WI38 (cell line): ENCODE data around the gene FAM120B.
"Not testable (repeated sequence)": the region's sequence is repeated elsewhere in the genome, so short reads cannot be mapped to it uniquely, and the experiment has no call there.

Experiments used
- H3K4me3 ChIP-seq: 2 replicates; pipeline ENCODE4 v1.5.1; 2011; ENCODE audit warnings: low read depth, mild to moderate bottlenecking, control low read depth, low read length
- TF ChIP-seq, protein P1 (sequence below): IDR thresholded peaks from 2 replicates; pipeline ENCODE4 v1.5.1; 2012; ENCODE audit warnings: low read depth, mild to moderate bottlenecking, control low read depth, low read length

The FAM120B gene

DNA sequence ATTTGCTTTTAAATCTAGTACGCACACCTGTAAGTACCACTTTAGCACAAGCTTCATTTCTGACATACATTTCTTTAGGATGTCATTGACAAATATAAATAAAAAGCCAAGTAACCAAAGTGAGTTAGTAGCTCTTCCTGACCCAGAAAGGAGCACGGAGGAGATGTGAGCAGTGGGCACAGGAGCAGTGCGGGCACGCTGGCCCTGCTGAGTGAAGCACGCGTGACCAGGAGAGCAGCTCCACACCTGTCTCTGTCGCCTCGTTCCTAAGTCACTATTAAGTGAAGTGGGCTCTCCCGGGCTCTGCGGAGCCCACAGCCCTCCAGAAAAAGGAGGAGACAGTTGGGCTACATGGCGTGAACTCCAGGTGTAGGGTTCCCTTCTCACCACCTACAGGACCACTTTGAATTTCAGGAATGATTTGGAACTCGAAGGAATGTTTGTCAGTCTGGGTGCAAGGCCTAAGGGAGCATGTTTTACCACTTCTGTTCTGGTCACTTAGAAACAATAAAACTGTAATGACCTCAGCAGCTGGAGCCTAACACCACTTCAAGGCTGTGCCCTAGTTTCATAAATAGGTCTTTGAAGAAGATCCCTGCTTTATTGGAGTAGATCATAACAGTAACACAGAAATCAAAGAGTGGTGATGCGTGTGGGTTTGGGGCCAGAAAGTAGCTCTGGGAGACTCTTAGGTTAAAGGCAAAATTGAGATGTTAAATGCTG lies 95.9 kb downstream of the FAM120B start:
- TF ChIP-seq, protein P1, sequence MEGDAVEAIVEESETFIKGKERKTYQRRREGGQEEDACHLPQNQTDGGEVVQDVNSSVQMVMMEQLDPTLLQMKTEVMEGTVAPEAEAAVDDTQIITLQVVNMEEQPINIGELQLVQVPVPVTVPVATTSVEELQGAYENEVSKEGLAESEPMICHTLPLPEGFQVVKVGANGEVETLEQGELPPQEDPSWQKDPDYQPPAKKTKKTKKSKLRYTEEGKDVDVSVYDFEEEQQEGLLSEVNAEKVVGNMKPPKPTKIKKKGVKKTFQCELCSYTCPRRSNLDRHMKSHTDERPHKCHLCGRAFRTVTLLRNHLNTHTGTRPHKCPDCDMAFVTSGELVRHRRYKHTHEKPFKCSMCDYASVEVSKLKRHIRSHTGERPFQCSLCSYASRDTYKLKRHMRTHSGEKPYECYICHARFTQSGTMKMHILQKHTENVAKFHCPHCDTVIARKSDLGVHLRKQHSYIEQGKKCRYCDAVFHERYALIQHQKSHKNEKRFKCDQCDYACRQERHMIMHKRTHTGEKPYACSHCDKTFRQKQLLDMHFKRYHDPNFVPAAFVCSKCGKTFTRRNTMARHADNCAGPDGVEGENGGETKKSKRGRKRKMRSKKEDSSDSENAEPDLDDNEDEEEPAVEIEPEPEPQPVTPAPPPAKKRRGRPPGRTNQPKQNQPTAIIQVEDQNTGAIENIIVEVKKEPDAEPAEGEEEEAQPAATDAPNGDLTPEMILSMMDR, result no peak
- no peak overlapping the region for H3K4me3 ChIP-seq

DNA sequence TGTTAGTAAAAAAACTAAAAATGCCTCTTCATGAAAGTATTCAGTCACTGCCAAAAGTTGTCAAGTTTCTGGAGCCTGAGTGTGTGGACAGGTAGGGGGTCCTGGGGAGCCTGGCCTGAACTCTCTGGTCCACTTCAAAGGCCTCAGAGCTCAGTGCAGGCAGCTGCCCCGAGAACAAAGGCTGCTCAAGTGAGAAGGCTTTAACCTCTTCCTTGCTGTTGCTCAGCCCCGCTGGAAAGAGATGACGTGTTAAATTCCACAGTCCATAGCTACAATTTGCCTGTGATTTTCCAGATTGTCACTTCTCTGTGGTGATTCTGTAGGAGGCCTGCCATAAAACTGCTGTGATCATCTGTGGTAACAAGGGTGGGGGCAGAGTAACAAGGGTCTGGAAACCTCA lies 96.9 kb downstream of the FAM120B start:
- H3K4me3 ChIP-seq, result no peak overlapping the region
- TF ChIP-seq, protein P1, result no peak

DNA sequence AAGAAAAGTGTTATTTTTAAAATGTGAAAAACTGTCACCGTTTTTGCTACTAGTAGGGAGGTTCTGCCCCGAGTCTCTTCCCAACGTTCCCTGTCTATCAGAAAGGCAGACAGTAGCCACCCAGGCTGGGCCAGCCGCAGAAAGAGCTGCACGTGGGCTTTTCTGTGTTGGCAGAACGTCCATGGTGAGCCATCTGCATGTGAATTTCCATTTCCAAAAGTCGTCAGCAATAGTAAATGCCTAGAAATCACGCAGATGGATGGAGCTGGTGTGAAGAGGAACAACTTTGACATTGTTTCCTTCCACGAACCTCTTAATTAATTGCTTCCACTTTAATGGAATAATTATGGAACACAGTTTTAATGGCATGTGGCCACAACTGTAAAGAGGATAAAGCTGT lies 97.5 kb downstream of the FAM120B start:
- H3K4me3 ChIP-seq, result no peak overlapping the region
- TF ChIP-seq, protein P1, result no peak

DNA sequence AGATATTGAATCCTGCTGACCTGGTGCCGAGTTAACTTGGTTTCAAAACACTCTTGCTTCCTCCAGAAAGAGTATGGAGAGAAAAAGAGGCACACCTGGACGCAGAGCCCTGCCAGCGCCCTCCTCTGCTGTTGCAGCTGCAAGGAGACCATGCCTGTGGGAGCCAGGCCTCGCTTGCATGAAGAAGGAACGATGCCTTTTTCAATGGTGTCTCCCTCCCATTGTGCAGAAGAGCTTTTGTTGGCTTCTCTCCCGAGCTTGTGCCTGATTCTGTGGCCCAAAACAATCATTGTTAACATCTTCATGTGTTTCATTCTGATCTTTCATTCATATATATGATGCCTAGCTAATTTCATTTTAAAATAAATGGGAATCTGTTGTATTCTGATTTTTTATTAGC lies 98.1 kb downstream of the FAM120B start:
- H3K4me3 ChIP-seq, result no peak overlapping the region
- TF ChIP-seq, protein P1, result no peak

DNA sequence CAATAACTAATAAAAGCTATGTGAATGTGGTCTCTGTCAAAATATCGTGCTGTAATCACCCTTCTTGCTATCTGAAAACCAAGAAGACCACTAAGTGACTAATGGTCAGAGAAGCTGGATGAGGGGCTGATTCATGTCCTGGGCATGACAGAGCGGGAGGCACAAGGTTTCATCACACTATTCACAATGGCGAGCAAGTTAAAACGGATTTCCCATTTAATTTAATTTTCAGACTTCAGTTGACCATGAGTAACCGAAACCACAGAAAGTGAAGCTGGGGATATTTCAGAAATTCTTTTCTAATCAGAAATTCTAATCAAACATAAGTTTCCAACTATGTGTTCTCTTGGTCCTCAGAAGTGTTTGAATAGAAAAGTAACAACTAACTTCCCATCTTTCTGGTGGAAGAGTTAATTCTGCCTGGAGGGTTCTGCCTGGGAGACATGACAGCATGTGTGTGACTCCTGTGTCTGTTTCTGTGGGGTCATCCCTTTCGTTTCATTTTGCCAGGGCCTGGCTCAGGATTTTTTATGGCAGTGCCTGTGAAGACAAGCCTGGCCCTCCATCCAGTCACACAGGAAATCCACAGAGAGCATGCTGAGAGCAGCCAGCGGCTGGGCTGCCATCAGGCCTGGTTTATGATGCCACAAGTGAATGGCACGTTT lies 98.9 kb downstream of the FAM120B start:
- TF ChIP-seq, protein P1, result no peak
- no peak overlapping the region for H3K4me3 ChIP-seq

DNA sequence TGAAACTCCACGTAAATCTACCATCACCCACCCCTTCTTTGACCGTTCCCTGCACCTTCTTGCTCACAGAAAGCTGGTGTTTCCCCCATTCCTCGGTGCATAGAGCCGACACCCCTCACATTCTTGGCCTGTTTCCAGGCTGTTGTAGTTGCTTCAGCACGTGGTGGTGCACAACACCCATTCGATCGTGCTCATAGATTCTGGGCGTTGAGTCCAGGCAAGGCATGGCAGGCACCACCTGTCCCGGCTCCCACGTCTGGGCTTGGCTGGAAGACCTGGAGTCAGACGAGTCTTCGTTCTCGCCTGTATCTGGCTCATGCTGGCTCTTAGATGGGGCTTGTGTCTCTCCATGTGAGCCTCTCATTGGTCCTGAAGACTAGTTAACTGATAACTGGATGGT lies 100.6 kb downstream of the FAM120B start:
- TF ChIP-seq, protein P1, result no peak
- H3K4me3 ChIP-seq, result no peak overlapping the region

DNA sequence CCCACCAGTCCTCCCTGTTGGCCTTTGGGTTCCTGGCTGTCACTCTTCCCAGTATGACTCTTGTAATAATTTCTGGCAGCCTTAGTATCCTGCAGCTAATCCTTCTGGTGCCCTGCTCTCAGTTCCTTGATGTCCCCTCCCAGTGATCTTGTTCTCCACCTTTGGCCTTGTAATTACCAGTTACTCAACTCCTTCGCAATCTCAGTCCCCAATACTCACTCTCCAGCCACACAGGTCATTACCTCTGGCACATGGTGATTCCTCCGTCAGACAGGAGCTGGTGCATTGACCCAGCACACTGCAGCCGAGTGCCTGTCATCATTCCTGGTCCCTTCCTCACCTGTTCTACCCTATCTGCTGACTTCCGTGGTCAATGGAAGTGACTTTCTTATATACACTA lies 101.4 kb downstream of the FAM120B start:
- H3K4me3 ChIP-seq, result no peak overlapping the region
- TF ChIP-seq, protein P1, result no peak

DNA sequence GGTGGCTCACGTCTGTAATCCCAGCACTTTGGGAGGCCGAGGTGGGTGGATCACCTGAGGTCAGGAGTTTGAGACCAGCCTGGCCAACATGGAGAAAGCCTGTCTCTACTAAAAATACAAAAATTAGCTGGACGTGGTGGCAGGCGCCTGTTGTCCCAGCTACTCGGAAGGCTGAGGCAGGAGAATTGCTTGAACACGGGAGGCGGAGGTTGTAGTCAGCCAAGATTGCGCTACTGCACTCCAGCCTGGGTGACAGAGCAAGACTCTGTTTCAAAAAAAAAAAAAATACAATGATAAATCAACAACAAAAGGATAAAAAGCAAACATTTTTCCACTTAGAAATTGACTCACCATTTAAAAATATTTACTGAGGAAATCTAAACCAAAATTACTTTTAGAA lies 103.2 kb downstream of the FAM120B start:
- H3K4me3 ChIP-seq, result not testable (repeated sequence)
